Neural cell (in vitro differentiated cells): ENCODE data around the gene VPS39. TPM values are rescaled to one million over a fixed set of nuclear protein-coding genes. Genes with fewer than 3 reads are reported as not detected.

Source experiments
- H2AFZ ChIP-seq: fragments of 200-600, 300-800 bp; sonication (generic), shearing (Covaris generic); 2 replicates; pipeline ENCODE4 v1.6.0; 2014; ENCODE audit warnings: low read depth, mild to moderate bottlenecking, antibody characterized with exemption, low read length, moderate library complexity
- H3F3A ChIP-seq: fragments of 200-600 bp; shearing (Covaris generic); 2 replicates; pipeline ENCODE4 v1.6.1; 2016; ENCODE audit warnings: mild to moderate bottlenecking, moderate library complexity, mixed read lengths, antibody characterized with exemption, low read length; ENCODE audit not compliant: insufficient read depth, poor library complexity, severe bottlenecking
- H3K27ac ChIP-seq: fragments of 200-600, 300-800 bp; sonication (generic), shearing (Covaris generic); 2 replicates; pipeline ENCODE4 v1.5.1; 2014; ENCODE audit warnings: mild to moderate bottlenecking, low read length, moderate library complexity
- H3K27me3 ChIP-seq: fragments of 300-800, 200-600 bp; sonication (generic), shearing (Covaris generic); 2 replicates; pipeline ENCODE4 v1.6.0; 2014; ENCODE audit warnings: mild to moderate bottlenecking, low read depth, low read length, moderate library complexity; ENCODE audit not compliant: insufficient read depth
- H3K36me3 ChIP-seq: fragments of 300-800, 200-600 bp; sonication (generic), shearing (Covaris generic); 2 replicates; pipeline ENCODE4 v1.5.1; 2014; ENCODE audit warnings: mild to moderate bottlenecking, antibody characterized with exemption, low read length, moderate library complexity; ENCODE audit not compliant: insufficient read depth
- H3K4me2 ChIP-seq: fragments of 300-800, 200-600 bp; sonication (generic), shearing (Covaris generic); 2 replicates; pipeline ENCODE4 v1.6.0; 2014; ENCODE audit warnings: mild to moderate bottlenecking, low read length
- H3K4me3 ChIP-seq: fragments of 300-800, 200-600 bp; sonication (generic), shearing (Covaris generic); 2 replicates; pipeline ENCODE4 v1.5.1; 2014; ENCODE audit warnings: mild to moderate bottlenecking, low read length, moderate library complexity
- H3K79me2 ChIP-seq: fragments of 200-600 bp; shearing (Covaris generic); replicated peaks from 2 replicates; pipeline ENCODE4 v1.6.0; 2014; ENCODE audit warnings: mild to moderate bottlenecking, low read length, moderate library complexity; ENCODE audit not compliant: insufficient read depth
- H3K9ac ChIP-seq: fragments of 300-800, 200-600 bp; sonication (generic), shearing (Covaris generic); 2 replicates; pipeline ENCODE4 v1.6.1; 2016; ENCODE audit warnings: mild to moderate bottlenecking, low read length, mixed read lengths
- H3K9me2 ChIP-seq: fragments of 200-600 bp; shearing (Covaris generic); 2 replicates; pipeline ENCODE4 v1.6.1; 2016; ENCODE audit warnings: mild to moderate bottlenecking, low read length, mixed read lengths; ENCODE audit not compliant: insufficient read depth
- H3K9me3 ChIP-seq: fragments of 200-600, 300-800 bp; sonication (generic), shearing (Covaris generic); 2 replicates; pipeline ENCODE4 v1.6.1; 2016; ENCODE audit warnings: mild to moderate bottlenecking, mixed run types, low read length, moderate library complexity, mixed read lengths
- H4K20me1 ChIP-seq: fragments of 200-600 bp; shearing (Covaris generic); 2 replicates; pipeline ENCODE4 v1.6.1; 2016; ENCODE audit warnings: mild to moderate bottlenecking, mixed run types; ENCODE audit not compliant: insufficient read depth
- CTCF ChIP-seq: fragments of 450-650 bp; IDR thresholded peaks from 2 replicates; pipeline ENCODE4 v1.5.1; 2014; ENCODE audit warnings: antibody characterized with exemption, mild to moderate bottlenecking, moderate library complexity; ENCODE audit not compliant: poor library complexity, severe bottlenecking
- EP300 ChIP-seq: fragments of 450-650 bp; conservative IDR thresholded peaks from 2 replicates; pipeline ENCODE4 v1.6.1; 2014; ENCODE audit warnings: antibody characterized with exemption, mild to moderate bottlenecking, moderate library complexity; ENCODE audit not compliant: poor library complexity, severe bottlenecking
- EZH2 ChIP-seq: fragments of 200-600, 300-800 bp; shearing (Covaris generic), sonication (generic); IDR thresholded peaks from 2 replicates; pipeline ENCODE4 v1.6.1; 2014; ENCODE audit warnings: antibody characterized with exemption, low read length, borderline replicate concordance, mild to moderate bottlenecking; ENCODE audit not compliant: insufficient read depth, poor library complexity, severe bottlenecking
- MXI1 ChIP-seq: fragments of 450-650 bp; conservative IDR thresholded peaks from 2 replicates; pipeline ENCODE4 v1.6.1; 2014; ENCODE audit warnings: antibody characterized with exemption, mild to moderate bottlenecking; ENCODE audit not compliant: poor library complexity, severe bottlenecking
- POLR2AphosphoS5 ChIP-seq: IDR thresholded peaks from 2 replicates; pipeline ENCODE4 v1.6.1; 2012
- RAD21 ChIP-seq: fragments of 450-650 bp; conservative IDR thresholded peaks from 2 replicates; pipeline ENCODE4 v1.6.1; 2014; ENCODE audit warnings: antibody characterized with exemption, mild to moderate bottlenecking, moderate library complexity
- REST ChIP-seq: IDR thresholded peaks from 2 replicates; pipeline ENCODE4 v1.6.1; 2012; ENCODE audit warnings: borderline replicate concordance
- SMC3 ChIP-seq: fragments of 450-650 bp; conservative IDR thresholded peaks from 2 replicates; pipeline ENCODE4 v1.6.1; 2014; ENCODE audit warnings: antibody characterized with exemption, mild to moderate bottlenecking, moderate library complexity; ENCODE audit not compliant: poor library complexity
- TAF1 ChIP-seq: IDR thresholded peaks from 2 replicates; pipeline ENCODE4 v1.6.1; 2012; ENCODE audit warnings: low read depth
- polyA plus RNA-seq: library from polyadenylated mRNA; depleted of rRNA; stranded (reverse); fragments of >200 nt; gene quantifications from 2 replicates; pipeline ENCODE4 v1.2.3, GENCODE V29; 2014

Gene VPS39
- polyA plus RNA-seq, 1 donor from 2014 or later, result 59.9 TPM

- Histone ChIP-seq H3K9me2 (no peaks in the 10 kb centered on the region), H3K4me2 (peak overlapping the region; percentile 79), H4K20me1 (no peaks in the 10 kb centered on the region), H3K27ac (no peak overlapping the region), H3K9ac (no peak overlapping the region), H3K36me3 (peaks cover 10% of the 10 kb centered on the region), H3F3A (no peaks in the 10 kb centered on the region), H3K9me3 (no peaks in the 10 kb centered on the region), H3K79me2 (peaks cover 21% of the 10 kb centered on the region), H2AFZ (no peak overlapping the region), H3K4me3 (peak overlapping the region; percentile 79), H3K27me3 (no peaks in the 10 kb centered on the region)
- no peak for TF ChIP-seq TAF1
- no peak for TF ChIP-seq EP300
Observed at GRCh38 chr15:42206406-42206805, 1.7 kb downstream of the VPS39 start.

GRCh38 chr15:42203891-42204290 lies 4.2 kb downstream of the VPS39 start:
- Histone ChIP-seq H3K9ac (no peak overlapping the region), H3K4me2 (no peak overlapping the region), H2AFZ (no peak overlapping the region), H3K79me2 (peaks cover 25% of the 10 kb centered on the region), H3K4me3 (no peak overlapping the region), H3K27ac (no peak overlapping the region), H3K27me3 (no peaks in the 10 kb centered on the region), H3F3A (no peaks in the 10 kb centered on the region), H4K20me1 (no peaks in the 10 kb centered on the region), H3K36me3 (no peaks in the 10 kb centered on the region), H3K9me2 (no peaks in the 10 kb centered on the region), H3K9me3 (no peaks in the 10 kb centered on the region)
- TF ChIP-seq SMC3 (no peak), POLR2AphosphoS5 (no peak), TAF1 (no peak), EZH2 (no peak), REST (no peak), CTCF (no peak), RAD21 (no peak), EP300 (no peak), MXI1 (no peak)

GRCh38 chr15:42202653-42203052 lies 5.5 kb downstream of the VPS39 start:
- H4K20me1 ChIP-seq, result no peaks in the 10 kb centered on the region
- H2AFZ ChIP-seq, result no peak overlapping the region
- H3K27me3 ChIP-seq, result no peaks in the 10 kb centered on the region
- H3K9me2 ChIP-seq, result no peaks in the 10 kb centered on the region
- no peaks in the 10 kb centered on the region for H3K36me3 ChIP-seq
- H3K4me2 ChIP-seq, result no peak overlapping the region
- H3K9ac ChIP-seq, result peak overlapping the region; percentile 38
- H3K4me3 ChIP-seq, result peak overlapping the region; percentile 38
- no peak for TF ChIP-seq SMC3
- peak; percentile 35 for TF ChIP-seq POLR2AphosphoS5
- TF ChIP-seq EP300, result peak; percentile 77
- H3K9me3 ChIP-seq, result no peaks in the 10 kb centered on the region
- peaks cover 22% of the 10 kb centered on the region for H3K79me2 ChIP-seq
- no peaks in the 10 kb centered on the region for H3F3A ChIP-seq
- H3K27ac ChIP-seq, result peak overlapping the region; percentile 65
